Vagina (tissue), 2 donors: Measurements from ENCODE around the gene PPP2R2D. TPM values are rescaled to one million over a fixed set of nuclear protein-coding genes. Genes with fewer than 3 reads are reported as not detected.

Experiments used
- DNase-seq, 2 donors: peaks; one replicate each; pipeline ENCODE4 v3.0.0-alpha.2; 2017; ENCODE audit errors: extremely low spot score in 2 of 2
- H3K27ac ChIP-seq: fragments of 200-600 bp; sonication (generic); one replicate; pipeline ENCODE4 v1.5.1; 2019
- H3K27me3 ChIP-seq: fragments of 200-600 bp; sonication (generic); one replicate; pipeline ENCODE4 v1.5.1; 2019
- H3K36me3 ChIP-seq, 2 donors: fragments of 200-600 bp; sonication (generic); one replicate each; pipeline ENCODE4 v1.5.1; 2017 to 2019
- H3K4me1 ChIP-seq: fragments of 200-600 bp; sonication (generic); one replicate; pipeline ENCODE4 v1.5.1; 2019
- H3K4me3 ChIP-seq, 2 donors: fragments of 200-600 bp; sonication (generic); 1 replicate in 1 of 2; 2 replicates in 1 of 2; pipeline ENCODE4 v1.5.1; 2016 to 2019
- H3K9me3 ChIP-seq: fragments of 200-600 bp; sonication (generic); one replicate; pipeline ENCODE4 v1.5.1; 2019
- CTCF ChIP-seq, 3 experiments: fragments of 450-650 bp in 2 of 3; fragments of 200-600 bp in 1 of 3; sonication (generic) in 1 of 3; IDR thresholded peaks; one replicate each; pipeline ENCODE4 v1.5.1; 2017 to 2019; ENCODE audit warnings: antibody characterized with exemption in 3 of 3, mild to moderate bottlenecking in 2 of 3, moderate library complexity in 2 of 3
- POLR2A ChIP-seq, 2 donors: fragments of 450-650 bp; IDR thresholded peaks; one replicate each; pipeline ENCODE4 v1.6.1; 2017; ENCODE audit warnings: antibody characterized with exemption in 2 of 2, mild to moderate bottlenecking in 2 of 2, moderate library complexity in 2 of 2
- POLR2AphosphoS5 ChIP-seq, 2 donors: sonication (generic); formaldehyde crosslinking; IDR thresholded peaks; one replicate each; pipeline ENCODE4 v1.9.0; 2017; ENCODE audit warnings: antibody characterized with exemption in 2 of 2, mild to moderate bottlenecking in 2 of 2, low read depth in 1 of 2; ENCODE audit not compliant: insufficient read depth in 1 of 2
- intact Hi-C: fragments of 100-400 bp; cut with DNase I; formaldehyde crosslinking; loops from one replicate; pipeline ENCODE4 v1.15.1; 2023
- total RNA-seq: library from RNA; depleted of rRNA; stranded (reverse); fragments of >200 nt; gene quantifications from one replicate; pipeline ENCODE4 v1.2.3, GENCODE V29; 2016

PPP2R2D gene
- total RNA-seq, 1 donor from 2014 or later, result 49.4 TPM

GRCh38 chr10:131925716-131926115, 24.9 kb downstream of the PPP2R2D start:
- H3K4me1 ChIP-seq, result peaks cover 39% of the 10 kb centered on the region
- no peak for DNase-seq
- intact Hi-C loops, result no loop called here
- TF ChIP-seq POLR2A (IDR thresholded peaks at IDR 0.05), result no peak
- TF ChIP-seq CTCF (IDR thresholded peaks at IDR 0.05), result no peak
- no peak for TF ChIP-seq POLR2AphosphoS5 (IDR thresholded peaks at IDR 0.05; ENCODE audit: insufficient read depth in 1 of 2, low read depth in 1 of 2)
- peaks cover 5% of the 10 kb centered on the region for H3K9me3 ChIP-seq
- no peaks in the 10 kb centered on the region for H3K36me3 ChIP-seq
- H3K27ac ChIP-seq, result no peak overlapping the region
- H3K27me3 ChIP-seq, result no peaks in the 10 kb centered on the region
- H3K4me3 ChIP-seq, result no peak overlapping the region

GRCh38 chr10:131926253-131926652, 25.4 kb downstream of the PPP2R2D start:
- no peak for TF ChIP-seq CTCF (IDR thresholded peaks at IDR 0.05)
- no peak for TF ChIP-seq POLR2AphosphoS5 (IDR thresholded peaks at IDR 0.05; ENCODE audit: insufficient read depth in 1 of 2, low read depth in 1 of 2)
- no peak for TF ChIP-seq POLR2A (IDR thresholded peaks at IDR 0.05)
- H3K36me3 ChIP-seq, result no peaks in the 10 kb centered on the region
- H3K27ac ChIP-seq, result no peak overlapping the region
- intact Hi-C loops, result no loop called here
- no peak for DNase-seq
- no peaks in the 10 kb centered on the region for H3K27me3 ChIP-seq
- peaks cover 39% of the 10 kb centered on the region for H3K4me1 ChIP-seq
- no peak overlapping the region for H3K4me3 ChIP-seq
- peaks cover 5% of the 10 kb centered on the region for H3K9me3 ChIP-seq

GRCh38 chr10:131926743-131927595, 26.2 kb downstream of the PPP2R2D start:
- no peaks in the 10 kb centered on the region for H3K36me3 ChIP-seq
- H3K9me3 ChIP-seq, result peaks cover 5% of the 10 kb centered on the region
- TF ChIP-seq POLR2AphosphoS5 (IDR thresholded peaks at IDR 0.05; ENCODE audit: insufficient read depth in 1 of 2, low read depth in 1 of 2) (no peak), POLR2A (IDR thresholded peaks at IDR 0.05) (no peak), CTCF (IDR thresholded peaks at IDR 0.05) (no peak)
- intact Hi-C loops, result no loop called here
- peaks cover 41% of the 10 kb centered on the region for H3K4me1 ChIP-seq
- no peak overlapping the region for H3K4me3 ChIP-seq
- H3K27ac ChIP-seq, result no peak overlapping the region
- no peak for DNase-seq
- H3K27me3 ChIP-seq, result no peaks in the 10 kb centered on the region

GRCh38 chr10:131928248-131929095, 27.7 kb downstream of the PPP2R2D start:
- H3K27me3 ChIP-seq, result no peaks in the 10 kb centered on the region
- no peaks in the 10 kb centered on the region for H3K36me3 ChIP-seq
- H3K4me3 ChIP-seq, result no peak overlapping the region
- TF ChIP-seq POLR2AphosphoS5 (IDR thresholded peaks at IDR 0.05; ENCODE audit: insufficient read depth in 1 of 2, low read depth in 1 of 2), result no peak
- TF ChIP-seq POLR2A (IDR thresholded peaks at IDR 0.05), result no peak
- TF ChIP-seq CTCF (IDR thresholded peaks at IDR 0.05), result no peak
- DNase-seq, result no peak
- H3K4me1 ChIP-seq, result peaks cover 44% of the 10 kb centered on the region
- peaks cover 5% of the 10 kb centered on the region for H3K9me3 ChIP-seq
- H3K27ac ChIP-seq, result no peak overlapping the region
- intact Hi-C loops, result no loop called here
